ENCODE measurements around the gene ERGIC1. TPM values are rescaled to one million over a fixed set of nuclear protein-coding genes. Genes with fewer than 3 reads are reported as not detected.

The ERGIC1 gene
- total and polyA plus RNA-seq, 2 of the 8 experiments (the other 6 are each of a cell fraction or from before 2014, with no cell fraction given): 95.3 to 106 TPM

- no peak for TF ChIP-seq CHD7 (IDR thresholded peaks at IDR 0.05; ENCODE audit: insufficient replicate concordance, low read length)
- no peak for TF ChIP-seq RFX5 (IDR thresholded peaks at IDR 0.05; ENCODE audit: borderline replicate concordance, low read depth, low read length)
- TF ChIP-seq SP2 (IDR thresholded peaks at IDR 0.05; ENCODE audit: low read length): no peak
- TF ChIP-seq TAF7 (optimal IDR thresholded peaks at IDR 0.05; ENCODE audit: borderline replicate concordance, low read depth, low read length): no peak
- TF ChIP-seq KDM5A (IDR thresholded peaks at IDR 0.05; ENCODE audit: low read length): 0 out of 2 replicates have a peak, but pooled peaks have one; percentile 26
- TF ChIP-seq SRF (IDR thresholded peaks at IDR 0.05; ENCODE audit: low read depth, low read length): no peak
- TF ChIP-seq HDAC6 (IDR thresholded peaks at IDR 0.05; ENCODE audit: low read depth, low read length): no peak
- no peak for TF ChIP-seq NANOG (IDR thresholded peaks at IDR 0.05; ENCODE audit: insufficient read depth, low read depth, low read length, poor library complexity, severe bottlenecking)
- no peak for TF ChIP-seq EP300 (IDR thresholded peaks at IDR 0.05; ENCODE audit: borderline replicate concordance in 1 of 2, low read depth in 2 of 2, low read length in 2 of 2)
- no peak for TF ChIP-seq POU5F1 (IDR thresholded peaks at IDR 0.05; ENCODE audit: low read depth, low read length)
Observed at GRCh38 chr5:172983542-172984243, 149.6 kb downstream of the ERGIC1 start, which contains the start of gene ATP6V0E1 (continued).
